Adrenal gland (tissue), 5 donors: Measurements from ENCODE around the gene PODXL.

ENCODE experiments used
- POLR2A ChIP-seq, 2 donors: fragments of 450-650 bp; IDR thresholded peaks; one replicate each; pipeline ENCODE4 v1.6.1; 2017; ENCODE audit warnings: antibody characterized with exemption in 2 of 2, mild to moderate bottlenecking in 2 of 2, moderate library complexity in 1 of 2
- TF ChIP-seq, protein P1 (sequence below), 6 experiments: fragments of 450-650 bp in 4 of 6; fragments of 200-600 bp in 2 of 6; sonication (generic) in 1 of 6; IDR thresholded peaks; 1 replicate in 5 of 6; 2 replicates in 1 of 6; pipeline versions ENCODE4 v1.5.1 to v1.8.0; 2016 to 2021; ENCODE audit warnings: antibody characterized with exemption in 6 of 6, mild to moderate bottlenecking in 2 of 6, moderate library complexity in 1 of 6
- donor health status: DM: no; HTN: no; CAD: no.

DNA sequence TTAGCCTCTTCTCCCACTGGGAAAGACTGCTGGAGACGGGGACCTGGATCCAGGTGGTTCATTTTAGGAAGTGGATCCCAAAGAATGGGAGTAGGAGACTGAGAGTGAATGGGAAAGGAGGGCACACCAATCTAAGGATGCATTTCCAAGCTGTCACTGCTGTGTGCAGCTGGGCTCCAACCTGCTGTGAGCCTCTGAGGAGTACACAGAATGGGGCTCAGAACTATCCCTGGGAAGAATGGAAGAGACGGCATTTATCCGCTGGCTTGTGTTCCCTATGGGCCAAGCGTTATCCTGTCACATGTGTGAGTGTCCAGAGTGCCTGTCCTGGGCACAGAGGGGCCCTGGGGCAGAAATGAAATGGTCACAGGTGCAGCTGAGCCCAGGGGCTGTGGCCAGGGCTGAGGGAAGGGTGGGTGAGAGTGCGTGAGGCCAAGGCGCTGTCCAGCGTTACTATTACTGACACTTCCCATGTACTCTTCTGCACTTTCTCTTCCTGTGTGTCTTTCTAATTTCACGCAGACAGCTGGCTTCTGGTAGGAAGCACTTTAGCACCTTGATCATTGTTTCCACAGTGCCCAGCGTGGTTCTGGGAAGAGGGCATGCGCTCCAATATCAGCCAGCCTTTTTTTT is 35.4 kb upstream of the PODXL start:
- TF ChIP-seq, protein P1, sequence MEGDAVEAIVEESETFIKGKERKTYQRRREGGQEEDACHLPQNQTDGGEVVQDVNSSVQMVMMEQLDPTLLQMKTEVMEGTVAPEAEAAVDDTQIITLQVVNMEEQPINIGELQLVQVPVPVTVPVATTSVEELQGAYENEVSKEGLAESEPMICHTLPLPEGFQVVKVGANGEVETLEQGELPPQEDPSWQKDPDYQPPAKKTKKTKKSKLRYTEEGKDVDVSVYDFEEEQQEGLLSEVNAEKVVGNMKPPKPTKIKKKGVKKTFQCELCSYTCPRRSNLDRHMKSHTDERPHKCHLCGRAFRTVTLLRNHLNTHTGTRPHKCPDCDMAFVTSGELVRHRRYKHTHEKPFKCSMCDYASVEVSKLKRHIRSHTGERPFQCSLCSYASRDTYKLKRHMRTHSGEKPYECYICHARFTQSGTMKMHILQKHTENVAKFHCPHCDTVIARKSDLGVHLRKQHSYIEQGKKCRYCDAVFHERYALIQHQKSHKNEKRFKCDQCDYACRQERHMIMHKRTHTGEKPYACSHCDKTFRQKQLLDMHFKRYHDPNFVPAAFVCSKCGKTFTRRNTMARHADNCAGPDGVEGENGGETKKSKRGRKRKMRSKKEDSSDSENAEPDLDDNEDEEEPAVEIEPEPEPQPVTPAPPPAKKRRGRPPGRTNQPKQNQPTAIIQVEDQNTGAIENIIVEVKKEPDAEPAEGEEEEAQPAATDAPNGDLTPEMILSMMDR (IDR thresholded peaks at IDR 0.05) = no peak
- no peak for TF ChIP-seq POLR2A (IDR thresholded peaks at IDR 0.05)
